ENCODE measurements around the gene RAD18.

RAD18 gene

GRCh38 chr3:8963137-8963853 is at the start of gene RAD18:
RAD18 (minus strand) TSS chr3:8963472; CDS start chr3:8963385, 87 bp downstream.
- peak; percentile 92 for DNase-seq (ENCODE audit: low read depth)

- no peak for DNase-seq (ENCODE audit: low read depth)
These were observed 49.2 kb upstream of the RAD18 start for GRCh38 chr3:9012521-9012920.

- no peak for DNase-seq (ENCODE audit: low read depth)
These were observed 46.8 kb upstream of the RAD18 start for GRCh38 chr3:9009976-9010545.

GRCh38 chr3:9008550-9009255 is 45.4 kb upstream of the RAD18 start:
- DNase-seq (ENCODE audit: low read depth): no peak

GRCh38 chr3:9007928-9008327 is 44.7 kb upstream of the RAD18 start:
- no peak for DNase-seq (ENCODE audit: low read depth)

GRCh38 chr3:9007213-9007612 is 43.9 kb upstream of the RAD18 start:
- no peak for DNase-seq (ENCODE audit: low read depth)

- no peak for DNase-seq (ENCODE audit: low read depth)
These were observed 36.8 kb upstream of the RAD18 start for GRCh38 chr3:9000041-9000440.

- DNase-seq (ENCODE audit: low read depth): no peak
These were observed 33.9 kb upstream of the RAD18 start for GRCh38 chr3:8997151-8997550.

- DNase-seq (ENCODE audit: low read depth): no peak
These were observed 33.4 kb upstream of the RAD18 start for GRCh38 chr3:8996681-8997121.

- DNase-seq (ENCODE audit: low read depth): no peak
These were observed 32.9 kb upstream of the RAD18 start for GRCh38 chr3:8996216-8996615.

GRCh38 chr3:8994226-8994625 is 31.0 kb upstream of the RAD18 start:
- no peak for DNase-seq (ENCODE audit: low read depth)

- no peak for DNase-seq (ENCODE audit: low read depth)
These were observed 30.1 kb upstream of the RAD18 start for GRCh38 chr3:8993331-8993730.

- DNase-seq (ENCODE audit: low read depth): no peak
These were observed 29.6 kb upstream of the RAD18 start for GRCh38 chr3:8992854-8993253.

- no peak for DNase-seq (ENCODE audit: low read depth)
These were observed 28.9 kb upstream of the RAD18 start for GRCh38 chr3:8992199-8992598.

GRCh38 chr3:8990266-8991215 is 27.3 kb upstream of the RAD18 start:
- DNase-seq (ENCODE audit: low read depth): no peak

- DNase-seq (ENCODE audit: low read depth): no peak
These were observed 25.7 kb upstream of the RAD18 start for GRCh38 chr3:8988791-8989558.

- no peak for DNase-seq (ENCODE audit: low read depth)
These were observed 25.0 kb upstream of the RAD18 start for GRCh38 chr3:8988384-8988655.

- DNase-seq (ENCODE audit: low read depth): peak; percentile 32
These were observed 24.5 kb upstream of the RAD18 start for GRCh38 chr3:8987645-8988383.

GRCh38 chr3:8987226-8987625 is 24.0 kb upstream of the RAD18 start:
- DNase-seq (ENCODE audit: low read depth): no peak

- no peak for DNase-seq (ENCODE audit: low read depth)
These were observed 23.5 kb upstream of the RAD18 start for GRCh38 chr3:8986741-8987140.

GRCh38 chr3:8985876-8986275 is 22.6 kb upstream of the RAD18 start:
- no peak for DNase-seq (ENCODE audit: low read depth)
